Esophagus muscularis mucosa (tissue), 4 donors: Measurements from ENCODE around the gene INHBB. TPM values are rescaled to one million over a fixed set of nuclear protein-coding genes. Genes with fewer than 3 reads are reported as not detected.

Experiments used
- DNase-seq: peaks from one replicate; pipeline ENCODE4 v3.0.0-alpha.2; 2017; ENCODE audit errors: extremely low spot score
- H3K27ac ChIP-seq, 4 donors: fragments of 200-600 bp; sonication (generic); replicated peaks in 1 of 4; 1 replicate in 3 of 4; 2 replicates in 1 of 4; pipeline ENCODE4 v1.5.1; 2016 to 2019; ENCODE audit warnings: mild to moderate bottlenecking in 1 of 4
- H3K27me3 ChIP-seq, 4 donors: fragments of 200-600 bp; sonication (generic); one replicate each; pipeline versions ENCODE4 v1.5.1 to v1.6.0; 2016 to 2019
- H3K36me3 ChIP-seq, 4 donors: fragments of 200-600 bp; sonication (generic); one replicate each; pipeline ENCODE4 v1.5.1; 2016 to 2019
- H3K4me1 ChIP-seq, 4 donors: fragments of 200-600 bp; sonication (generic); one replicate each; pipeline ENCODE4 v1.5.1; 2016 to 2019
- H3K4me3 ChIP-seq, 4 donors: fragments of 200-600 bp; sonication (generic); 1 replicate in 2 of 4; 2 replicates in 2 of 4; pipeline ENCODE4 v1.5.1; 2016 to 2019; ENCODE audit warnings: mild to moderate bottlenecking in 4 of 4, moderate library complexity in 1 of 4
- H3K9me3 ChIP-seq, 4 donors: fragments of 200-600 bp; sonication (generic); 1 replicate in 3 of 4; 2 replicates in 1 of 4; pipeline ENCODE4 v1.5.1; 2016 to 2019
- EP300 ChIP-seq: sonication (generic); formaldehyde crosslinking; IDR thresholded peaks from one replicate; pipeline ENCODE4 v1.6.1; 2017; ENCODE audit warnings: antibody characterized with exemption
- POLR2A ChIP-seq: fragments of 450-650 bp; IDR thresholded peaks from one replicate; pipeline ENCODE4 v1.6.1; 2017; ENCODE audit warnings: antibody characterized with exemption, moderate library complexity, mild to moderate bottlenecking, low read depth
- POLR2AphosphoS5 ChIP-seq, 2 donors: sonication (generic); formaldehyde crosslinking; IDR thresholded peaks; one replicate each; pipeline ENCODE4 v1.6.1; 2017; ENCODE audit warnings: antibody characterized with exemption in 2 of 2
- WGBS: methylation state at CpG from one replicate; pipeline ENCODE4 v1.1.5; 2018; 5-methylcytosine and 5-hydroxymethylcytosine counted together
- intact Hi-C: fragments of 100-400 bp; cut with DNase I; formaldehyde crosslinking; loops from one replicate; pipeline ENCODE4 v1.15.1; 2023
- total RNA-seq, 4 donors: library from RNA; depleted of rRNA; stranded (reverse); fragments of >200 nt; gene quantifications; one replicate each; pipeline versions ENCODE4 v1.1.0 to v1.2.1, GENCODE V29; 2016
- TF ChIP-seq, protein P1 (sequence below), 3 experiments: fragments of 200-600 bp in 2 of 3; fragments of 450-650 bp in 1 of 3; sonication (generic) in 2 of 3; IDR thresholded peaks; one replicate each; pipeline ENCODE4 v1.5.1; 2017 to 2019; ENCODE audit warnings: antibody characterized with exemption in 3 of 3, mild to moderate bottlenecking in 2 of 3, moderate library complexity in 1 of 3

Gene INHBB
- total RNA-seq, 4 donors from 2014 or later, result 1.2 to 13.9 (median 7.2) TPM

DNA sequence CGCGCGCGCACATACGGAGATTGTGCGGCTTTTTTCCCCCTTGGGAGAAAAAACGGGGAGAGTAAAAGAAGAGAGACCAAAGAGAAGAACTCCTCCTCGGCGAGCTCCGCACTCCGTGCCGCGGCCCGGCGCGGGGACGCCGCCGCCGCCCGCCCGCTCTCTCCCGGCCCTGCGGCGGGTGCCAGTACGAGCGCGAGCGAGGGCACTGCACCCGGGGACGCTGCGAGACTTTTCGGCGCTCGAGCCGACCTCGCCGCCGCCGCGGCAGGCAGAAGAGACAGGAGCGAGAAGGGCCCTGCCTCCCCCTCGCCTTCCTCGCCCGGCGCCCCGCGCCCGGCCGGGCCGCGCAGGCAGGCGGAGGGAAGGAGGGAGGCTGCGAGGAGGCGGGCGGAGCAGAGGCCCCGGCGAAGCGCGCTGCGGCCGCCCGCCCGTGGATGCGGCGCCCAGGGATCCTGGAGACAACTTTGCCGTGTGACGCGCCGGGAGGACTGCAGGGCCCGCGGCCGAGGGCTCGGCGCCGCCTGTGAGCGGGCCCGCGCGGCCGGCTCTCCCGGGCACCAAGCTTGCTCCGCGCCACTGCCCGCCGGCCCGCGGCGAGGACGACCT, 857 bp upstream of the INHBB start:
- H3K27ac ChIP-seq, result peak overlapping the region in 3 of 4 donors; percentile 34 to 60 (median 51)
- H3K4me1 ChIP-seq, result peaks cover 36 to 50% (median 46%) of the 10 kb centered on the region in 4 donors
- 2% methylated on average over 22 of the region's 90 CpGs for WGBS
- peak overlapping the region; percentile 60 to 70 (median 62) for H3K4me3 ChIP-seq
- no peak for DNase-seq
- TF ChIP-seq POLR2AphosphoS5 (IDR thresholded peaks at IDR 0.05), result no peak
- TF ChIP-seq, protein P1, sequence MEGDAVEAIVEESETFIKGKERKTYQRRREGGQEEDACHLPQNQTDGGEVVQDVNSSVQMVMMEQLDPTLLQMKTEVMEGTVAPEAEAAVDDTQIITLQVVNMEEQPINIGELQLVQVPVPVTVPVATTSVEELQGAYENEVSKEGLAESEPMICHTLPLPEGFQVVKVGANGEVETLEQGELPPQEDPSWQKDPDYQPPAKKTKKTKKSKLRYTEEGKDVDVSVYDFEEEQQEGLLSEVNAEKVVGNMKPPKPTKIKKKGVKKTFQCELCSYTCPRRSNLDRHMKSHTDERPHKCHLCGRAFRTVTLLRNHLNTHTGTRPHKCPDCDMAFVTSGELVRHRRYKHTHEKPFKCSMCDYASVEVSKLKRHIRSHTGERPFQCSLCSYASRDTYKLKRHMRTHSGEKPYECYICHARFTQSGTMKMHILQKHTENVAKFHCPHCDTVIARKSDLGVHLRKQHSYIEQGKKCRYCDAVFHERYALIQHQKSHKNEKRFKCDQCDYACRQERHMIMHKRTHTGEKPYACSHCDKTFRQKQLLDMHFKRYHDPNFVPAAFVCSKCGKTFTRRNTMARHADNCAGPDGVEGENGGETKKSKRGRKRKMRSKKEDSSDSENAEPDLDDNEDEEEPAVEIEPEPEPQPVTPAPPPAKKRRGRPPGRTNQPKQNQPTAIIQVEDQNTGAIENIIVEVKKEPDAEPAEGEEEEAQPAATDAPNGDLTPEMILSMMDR (IDR thresholded peaks at IDR 0.05), result no peak
- no peak for TF ChIP-seq POLR2A
- no peak for TF ChIP-seq EP300
- peaks cover 0 to 13% (median 0%) of the 10 kb centered on the region in 4 donors for H3K36me3 ChIP-seq
- H3K27me3 ChIP-seq, result peaks cover 0 to 97% (median 55%) of the 10 kb centered on the region in 4 donors
- intact Hi-C loops, result loop anchor here (5.0 to 10.0 kb wide), 2 partner anchors 207 to 730 kb away; no protein-coding TSS in a partner anchor
- H3K9me3 ChIP-seq, result no peaks in the 10 kb centered on the region

- Histone ChIP-seq H3K27me3 (peaks cover 0 to 96% (median 56%) of the 10 kb centered on the region in 4 donors), H3K36me3 (peaks cover 0 to 17% (median 0%) of the 10 kb centered on the region in 4 donors), H3K4me1 (peaks cover 36 to 50% (median 46%) of the 10 kb centered on the region in 4 donors), H3K9me3 (no peaks in the 10 kb centered on the region), H3K4me3 (peak overlapping the region; percentile 60 to 70 (median 62)), H3K27ac (peak overlapping the region in 1 of 4 donors; percentile 51)
- TF ChIP-seq EP300 (no peak), POLR2AphosphoS5 (IDR thresholded peaks at IDR 0.05) (no peak), POLR2A (no peak)
- TF ChIP-seq, protein P1 (IDR thresholded peaks at IDR 0.05), result no peak
- intact Hi-C loops, result loop anchor here (10.0 kb wide), 1 partner anchor 729 kb away; no protein-coding TSS in a partner anchor
- WGBS, result under 1% methylated on average over 27 of the region's 62 CpGs
- DNase-seq, result no peak
These were observed 328 bp upstream of the INHBB start for GRCh38 chr2:120345608-120346007.

DNA sequence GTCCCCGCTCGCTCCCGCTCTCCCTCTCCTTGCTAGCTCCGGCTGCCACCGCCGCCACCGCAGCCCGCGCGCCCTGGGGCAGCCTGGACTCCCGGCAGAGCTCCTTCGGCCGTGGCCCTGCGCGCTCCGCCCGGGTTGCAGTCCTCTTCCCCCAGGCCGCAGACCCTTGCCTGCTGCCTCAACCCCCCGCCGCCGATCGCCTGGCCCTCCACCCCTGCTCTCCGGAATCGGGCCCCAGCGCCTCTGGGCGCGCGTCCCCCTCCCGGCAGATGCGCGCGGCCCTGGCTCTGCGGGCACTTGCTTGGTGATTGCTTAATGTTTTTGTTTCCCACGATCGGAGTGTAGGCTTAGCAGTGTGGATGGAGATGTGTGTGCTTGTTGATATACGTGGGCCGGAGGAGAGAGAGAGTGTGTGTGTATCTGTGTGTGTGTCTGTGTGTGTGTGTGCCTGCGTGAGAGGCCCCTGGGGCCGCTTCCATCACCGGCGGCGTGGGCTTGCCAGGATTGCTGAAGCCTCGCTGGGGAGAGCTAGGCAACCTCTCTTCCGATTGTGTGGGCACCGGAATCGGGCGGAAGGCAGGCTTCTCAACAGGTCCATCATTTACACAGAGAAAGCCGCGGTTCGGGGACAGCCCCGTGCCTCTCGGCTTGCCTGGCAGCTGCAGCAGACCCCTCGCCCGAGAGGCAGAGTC, 877 bp downstream of the INHBB start:
- H3K27ac ChIP-seq, result peak overlapping the region in 1 of 4 donors; percentile 27
- peaks cover 0 to 17% (median 0%) of the 10 kb centered on the region in 4 donors for H3K36me3 ChIP-seq
- intact Hi-C loops, result loop anchor here (10.0 kb wide), 1 partner anchor 728 kb away; no protein-coding TSS in a partner anchor
- H3K4me1 ChIP-seq, result peaks cover 36 to 50% (median 46%) of the 10 kb centered on the region in 4 donors
- TF ChIP-seq POLR2AphosphoS5 (IDR thresholded peaks at IDR 0.05) (no peak), EP300 (no peak), POLR2A (no peak)
- TF ChIP-seq, protein P1 (IDR thresholded peaks at IDR 0.05), result no peak
- H3K9me3 ChIP-seq, result no peaks in the 10 kb centered on the region
- H3K27me3 ChIP-seq, result peaks cover 0 to 92% (median 48%) of the 10 kb centered on the region in 4 donors
- no peak for DNase-seq
- H3K4me3 ChIP-seq, result peak overlapping the region; percentile 43 to 70 (median 62)
- WGBS, result 2% methylated on average over 46 of the region's 54 CpGs

DNA sequence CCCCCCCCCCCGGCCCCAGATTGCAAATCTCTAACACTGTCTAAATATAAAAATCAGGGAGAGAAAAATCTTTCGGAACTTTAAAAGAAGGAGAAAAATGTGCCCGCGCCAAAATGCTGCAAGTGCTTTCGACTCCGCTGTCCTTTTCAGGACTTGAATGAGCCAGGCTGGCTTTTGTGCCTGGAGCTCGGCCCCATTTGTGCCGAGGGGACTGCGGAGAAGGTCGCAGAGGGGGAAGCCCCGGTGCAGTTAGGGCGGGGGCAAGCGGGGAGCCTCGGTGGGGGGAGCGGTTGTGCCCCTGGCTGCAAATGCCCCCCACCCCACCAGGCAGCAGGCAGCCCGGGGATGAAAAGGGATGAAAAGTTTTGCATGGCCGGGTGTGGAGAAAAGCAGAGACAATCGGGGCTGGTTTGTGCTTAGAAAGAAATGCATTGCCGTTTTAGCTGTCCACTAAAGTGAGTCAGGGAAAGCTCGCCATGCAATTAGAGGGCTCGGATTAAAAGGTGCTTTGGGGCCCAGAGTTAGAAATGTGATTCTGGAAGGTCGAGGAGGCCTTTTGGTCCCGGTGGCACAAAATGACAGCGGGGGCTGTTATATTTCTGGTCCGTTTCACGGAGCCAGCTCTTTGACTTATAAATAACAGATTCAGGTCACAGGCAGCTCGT, 1.6 kb downstream of the INHBB start:
- Histone ChIP-seq H3K27ac (no peak overlapping the region), H3K36me3 (peaks cover 0 to 17% (median 0%) of the 10 kb centered on the region in 4 donors), H3K4me1 (peaks cover 36 to 50% (median 46%) of the 10 kb centered on the region in 4 donors), H3K27me3 (peaks cover 0 to 91% (median 44%) of the 10 kb centered on the region in 4 donors), H3K4me3 (peak overlapping the region; percentile 43 to 70 (median 62)), H3K9me3 (no peaks in the 10 kb centered on the region)
- intact Hi-C loops, result loop anchor here (10.0 kb wide), 1 partner anchor 727 kb away; no protein-coding TSS in a partner anchor
- WGBS, result 22% methylated on average over 27 of the region's 27 CpGs
- no peak for TF ChIP-seq POLR2A
- TF ChIP-seq EP300, result no peak
- TF ChIP-seq, protein P1 (IDR thresholded peaks at IDR 0.05), result no peak
- TF ChIP-seq POLR2AphosphoS5 (IDR thresholded peaks at IDR 0.05), result no peak
- no peak for DNase-seq
